Activated naive CD4-positive, alpha-beta T cell treated with anti-CD3 and anti-CD28 coated beads, Interleukin-2, amount 10 ng/mL, durations not matched to agents 7 days and 5 days (primary cell): ENCODE results near the gene PCBP3.
A peak's percentile ranks its signal among the peaks of the same experiment; 100 is the strongest.
"Not testable (repeated sequence)": the region's sequence is repeated elsewhere in the genome, so short reads cannot be mapped to it uniquely, and the experiment has no call there.

Source experiments
- CTCF ChIA-PET: fragments of 350-600 bp; sonication (Branson Sonifier 250); formaldehyde crosslinking; loops from one replicate; lab custom pipeline; 2021; ENCODE audit warnings: antibody characterized with exemption; lab: Charles Lee
- DNase-seq: peaks from one replicate; pipeline ENCODE4 v3.0.0-alpha.2; 2020
- H3K27ac Mint-ChIP-seq: one replicate; pipeline ENCODE4 v1.8.0; 2021; ENCODE audit warnings: mild to moderate bottlenecking, moderate library complexity, mixed read lengths
- H3K27me3 Mint-ChIP-seq: one replicate; pipeline ENCODE4 v1.8.0; 2021; ENCODE audit warnings: mild to moderate bottlenecking, mixed read lengths
- H3K36me3 Mint-ChIP-seq: one replicate; pipeline ENCODE4 v1.8.0; 2021; ENCODE audit warnings: mixed read lengths
- H3K4me1 Mint-ChIP-seq: one replicate; pipeline ENCODE4 v1.8.0; 2021; ENCODE audit warnings: mixed read lengths
- H3K4me3 Mint-ChIP-seq: one replicate; pipeline ENCODE4 v1.8.0; 2021; ENCODE audit warnings: mild to moderate bottlenecking, moderate library complexity, mixed read lengths
- H3K9me3 Mint-ChIP-seq: one replicate; pipeline ENCODE4 v1.8.0; 2021; ENCODE audit warnings: mixed read lengths

Gene PCBP3

GRCh38 chr21:45891388-45892155 lies 248.0 kb downstream of the PCBP3 start:
- Mint-ChIP-seq H3K36me3 (no peaks in the 10 kb centered on the region), H3K4me3 (no peak overlapping the region), H3K27ac (peak overlapping the region; percentile 73), H3K4me1 (peaks cover 63% of the 10 kb centered on the region), H3K9me3 (no peaks in the 10 kb centered on the region), H3K27me3 (peaks cover 40% of the 10 kb centered on the region)
- no peak for DNase-seq
- CTCF ChIA-PET: no interaction called here

- Mint-ChIP-seq H3K4me3 (peak overlapping the region; percentile 27), H3K9me3 (no peaks in the 10 kb centered on the region), H3K27ac (peak overlapping the region; percentile 73), H3K36me3 (no peaks in the 10 kb centered on the region), H3K4me1 (peaks cover 55% of the 10 kb centered on the region), H3K27me3 (peaks cover 37% of the 10 kb centered on the region)
- CTCF ChIA-PET: no interaction called here
- peak; percentile 58 for DNase-seq
Measured at GRCh38 chr21:45892156-45892915, 248.8 kb downstream of the PCBP3 start.

- no peak overlapping the region for H3K4me3 Mint-ChIP-seq
- CTCF ChIA-PET: no interaction called here
- H3K27ac Mint-ChIP-seq: peak overlapping the region; percentile 49
- H3K36me3 Mint-ChIP-seq: no peaks in the 10 kb centered on the region
- DNase-seq: no peak
- H3K9me3 Mint-ChIP-seq: no peaks in the 10 kb centered on the region
- H3K27me3 Mint-ChIP-seq: peaks cover 37% of the 10 kb centered on the region
- peaks cover 51% of the 10 kb centered on the region for H3K4me1 Mint-ChIP-seq
Measured at GRCh38 chr21:45892916-45893739, 249.6 kb downstream of the PCBP3 start.

GRCh38 chr21:45893740-45894449 lies 250.4 kb downstream of the PCBP3 start:
- no peaks in the 10 kb centered on the region for H3K36me3 Mint-ChIP-seq
- H3K4me3 Mint-ChIP-seq: no peak overlapping the region
- no peaks in the 10 kb centered on the region for H3K9me3 Mint-ChIP-seq
- DNase-seq: no peak
- CTCF ChIA-PET: no interaction called here
- no peak overlapping the region for H3K27ac Mint-ChIP-seq
- peaks cover 36% of the 10 kb centered on the region for H3K27me3 Mint-ChIP-seq
- H3K4me1 Mint-ChIP-seq: peaks cover 44% of the 10 kb centered on the region

- no peak for DNase-seq
- Mint-ChIP-seq H3K4me3 (no peak overlapping the region), H3K27me3 (peaks cover 30% of the 10 kb centered on the region), H3K36me3 (no peaks in the 10 kb centered on the region), H3K4me1 (peaks cover 39% of the 10 kb centered on the region), H3K9me3 (no peaks in the 10 kb centered on the region), H3K27ac (no peak overlapping the region)
- CTCF ChIA-PET: no interaction called here
Measured at GRCh38 chr21:45894450-45894825, 250.9 kb downstream of the PCBP3 start.

- no peaks in the 10 kb centered on the region for H3K9me3 Mint-ChIP-seq
- CTCF ChIA-PET: no interaction called here
Measured at GRCh38 chr21:45894906-45895777, 251.6 kb downstream of the PCBP3 start.

GRCh38 chr21:45895778-45896370 lies 252.3 kb downstream of the PCBP3 start:
- DNase-seq: no peak
- Mint-ChIP-seq H3K36me3 (no peaks in the 10 kb centered on the region), H3K27me3 (peaks cover 17% of the 10 kb centered on the region), H3K4me1 (peaks cover 26% of the 10 kb centered on the region), H3K27ac (no peak overlapping the region), H3K9me3 (no peaks in the 10 kb centered on the region), H3K4me3 (no peak overlapping the region)
- CTCF ChIA-PET: no interaction called here

More at GRCh38 chr21:45894906-45895777, 251.6 kb downstream of the PCBP3 start:
- no peak for DNase-seq
- H3K4me3 Mint-ChIP-seq: no peak overlapping the region
- H3K36me3 Mint-ChIP-seq: no peaks in the 10 kb centered on the region
- H3K27ac Mint-ChIP-seq: peak overlapping the region; percentile 62
- H3K27me3 Mint-ChIP-seq: peaks cover 23% of the 10 kb centered on the region
- peaks cover 33% of the 10 kb centered on the region for H3K4me1 Mint-ChIP-seq

- H3K4me1 Mint-ChIP-seq: peaks cover 21% of the 10 kb centered on the region
- H3K27ac Mint-ChIP-seq, H3K36me3 Mint-ChIP-seq, CTCF ChIA-PET, H3K4me3 Mint-ChIP-seq, DNase-seq, H3K9me3 Mint-ChIP-seq: not testable (repeated sequence)
- peaks cover 12% of the 10 kb centered on the region for H3K27me3 Mint-ChIP-seq
Measured at GRCh38 chr21:45896431-45896830, 252.9 kb downstream of the PCBP3 start.

GRCh38 chr21:45897191-45898027 lies 253.9 kb downstream of the PCBP3 start:
- no peaks in the 10 kb centered on the region for H3K36me3 Mint-ChIP-seq
- CTCF ChIA-PET: no interaction called here
- H3K27me3 Mint-ChIP-seq: peaks cover 2% of the 10 kb centered on the region
- no peak overlapping the region for H3K4me3 Mint-ChIP-seq
- no peaks in the 10 kb centered on the region for H3K9me3 Mint-ChIP-seq
- H3K27ac Mint-ChIP-seq: no peak overlapping the region
- H3K4me1 Mint-ChIP-seq: peaks cover 11% of the 10 kb centered on the region
- no peak for DNase-seq

GRCh38 chr21:45898028-45898350 lies 254.5 kb downstream of the PCBP3 start:
- Mint-ChIP-seq H3K27me3 (no peaks in the 10 kb centered on the region), H3K9me3 (no peaks in the 10 kb centered on the region), H3K27ac (no peak overlapping the region), H3K36me3 (no peaks in the 10 kb centered on the region), H3K4me3 (no peak overlapping the region), H3K4me1 (peaks cover 5% of the 10 kb centered on the region)
- CTCF ChIA-PET: no interaction called here
- no peak for DNase-seq

GRCh38 chr21:45898781-45899180 lies 255.3 kb downstream of the PCBP3 start:
- CTCF ChIA-PET: no interaction called here
- no peak overlapping the region for H3K4me3 Mint-ChIP-seq
- H3K27me3 Mint-ChIP-seq: no peaks in the 10 kb centered on the region
- DNase-seq: no peak
- no peak overlapping the region for H3K27ac Mint-ChIP-seq
- no peaks in the 10 kb centered on the region for H3K9me3 Mint-ChIP-seq
- no peaks in the 10 kb centered on the region for H3K36me3 Mint-ChIP-seq
- peaks cover 2% of the 10 kb centered on the region for H3K4me1 Mint-ChIP-seq

GRCh38 chr21:45899317-45900033 lies 255.9 kb downstream of the PCBP3 start:
- no peak overlapping the region for H3K4me3 Mint-ChIP-seq
- no peak for DNase-seq
- no peaks in the 10 kb centered on the region for H3K27me3 Mint-ChIP-seq
- no peaks in the 10 kb centered on the region for H3K9me3 Mint-ChIP-seq
- peaks cover under 1% of the 10 kb centered on the region for H3K4me1 Mint-ChIP-seq
- CTCF ChIA-PET: no interaction called here
- no peaks in the 10 kb centered on the region for H3K36me3 Mint-ChIP-seq
- H3K27ac Mint-ChIP-seq: no peak overlapping the region
